SK-N-SH (cell line): ENCODE results near the gene IFNA5. TPM values are rescaled to one million over a fixed set of nuclear protein-coding genes. Genes with fewer than 3 reads are reported as not detected.

Experiments used
- CTCF ChIA-PET: fragments of 300-600, 350-600 bp; formaldehyde crosslinking; extraction: SDS; loops from one replicate; lab custom pipeline; 2021; lab: Yijun Ruan, JAX
- POLR2A ChIA-PET: fragments of 350-600 bp; sonication (Branson Sonifier 250); formaldehyde crosslinking; extraction: SDS; loops from one replicate; lab custom pipeline; 2020; ENCODE audit warnings: antibody characterized with exemption, inconsistent platforms; lab: Yijun Ruan, JAX
- DNase-seq: peaks from one replicate; pipeline ENCODE4 v3.0.0; 2012
- H2AFZ ChIP-seq: fragments of 200-600 bp; sonication (generic); 2 replicates; pipeline ENCODE4 v1.8.1; 2016; ENCODE audit warnings: antibody characterized with exemption, mild to moderate bottlenecking, low read depth
- H3F3A ChIP-seq: fragments of 200-600 bp; sonication (generic); replicated peaks from 2 replicates; pipeline ENCODE3; 2016; ENCODE audit warnings: antibody characterized with exemption, mild to moderate bottlenecking; ENCODE audit not compliant: insufficient read depth
- H3K27ac ChIP-seq, 2 experiments: fragments of 200-500 bp in 1 of 2; fragments of 200-600 bp in 1 of 2; sonication (Bioruptor generic) in 1 of 2; sonication (generic), shearing (Covaris generic) in 1 of 2; 2 replicates each; pipeline versions ENCODE4 v1.5.1 to v1.6.1; 2014 to 2016; ENCODE audit warnings: low read depth in 2 of 2, inconsistent platforms in 1 of 2, low read length in 1 of 2, mild to moderate bottlenecking in 1 of 2, mixed read lengths in 1 of 2
- H3K27me3 ChIP-seq: fragments of 200-600 bp; sonication (generic), shearing (Covaris generic); 2 replicates; pipeline ENCODE4 v1.6.1; 2016; ENCODE audit warnings: mixed run types; ENCODE audit not compliant: insufficient read depth
- H3K36me3 ChIP-seq, 2 experiments: fragments of 200-500 bp in 1 of 2; fragments of 200-600 bp in 1 of 2; sonication (Bioruptor generic) in 1 of 2; sonication (generic) in 1 of 2; replicated peaks in 1 of 2; 2 replicates each; pipeline versions ENCODE3 to v1.5.1; 2014 to 2016; ENCODE audit warnings: low read length in 1 of 2, mild to moderate bottlenecking in 1 of 2; ENCODE audit not compliant: insufficient read depth in 2 of 2, control insufficient read depth in 1 of 2
- H3K4me1 ChIP-seq, 2 experiments: fragments of 200-500 bp in 1 of 2; fragments of 200-600 bp in 1 of 2; sonication (Bioruptor generic) in 1 of 2; sonication (generic), shearing (Covaris generic) in 1 of 2; 2 replicates each; pipeline versions ENCODE4 v1.5.1 to v1.6.1; 2014 to 2016; ENCODE audit warnings: low read depth in 1 of 2, low read length in 1 of 2, mixed run types in 1 of 2; ENCODE audit not compliant: insufficient read depth in 2 of 2, control insufficient read depth in 1 of 2
- H3K4me2 ChIP-seq: fragments of 200-600 bp; sonication (generic), shearing (Covaris generic); 2 replicates; pipeline ENCODE4 v1.6.1; 2017; ENCODE audit warnings: mixed run types
- H3K4me3 ChIP-seq, 2 experiments: fragments of 200-500 bp in 1 of 2; fragments of 200-600 bp in 1 of 2; sonication (Bioruptor generic) in 1 of 2; sonication (generic), shearing (Covaris generic) in 1 of 2; 2 replicates each; pipeline versions ENCODE4 v1.5.1 to v1.8.1; 2014 to 2016; ENCODE audit warnings: low read depth in 2 of 2, inconsistent platforms in 1 of 2, low read length in 1 of 2, mild to moderate bottlenecking in 1 of 2, mixed read lengths in 1 of 2, moderate library complexity in 1 of 2
- H3K79me2 ChIP-seq: fragments of 200-600 bp; sonication (generic); 2 replicates; pipeline ENCODE4 v1.8.1; 2017; ENCODE audit warnings: mild to moderate bottlenecking; ENCODE audit not compliant: insufficient read depth
- H3K9ac ChIP-seq: fragments of 200-600 bp; sonication (generic); 2 replicates; pipeline ENCODE4 v1.6.1; 2017; ENCODE audit warnings: mixed run types
- H3K9me2 ChIP-seq: fragments of 200-600 bp; sonication (generic); 2 replicates; pipeline ENCODE4 v1.6.1; 2017; ENCODE audit warnings: mixed run types
- H3K9me3 ChIP-seq: fragments of 200-600 bp; sonication (generic); 2 replicates; pipeline ENCODE4 v1.6.1; 2017; ENCODE audit warnings: mixed run types, mild to moderate bottlenecking, moderate library complexity
- H4K20me1 ChIP-seq: fragments of 200-600 bp; sonication (generic); 2 replicates; pipeline ENCODE4 v1.6.1; 2017; ENCODE audit warnings: mild to moderate bottlenecking, mixed run types; ENCODE audit not compliant: insufficient read depth
- ELF1 ChIP-seq: IDR thresholded peaks from 2 replicates; pipeline ENCODE4 v1.4.0; 2012
- EP300 ChIP-seq, 2 experiments: IDR thresholded peaks; 2 replicates each; pipeline versions ENCODE4 v1.4.0 to v1.6.1; 2012; ENCODE audit warnings: borderline replicate concordance in 1 of 2, low read depth in 1 of 2, low read length in 1 of 2
- FOSL2 ChIP-seq: IDR thresholded peaks from 2 replicates; pipeline ENCODE4 v1.4.0; 2012; ENCODE audit warnings: low read depth, mild to moderate bottlenecking, moderate library complexity, borderline replicate concordance
- FOXJ3 ChIP-seq: sonication (generic); formaldehyde crosslinking; IDR thresholded peaks from 2 replicates; pipeline ENCODE4 v1.5.1; 2020; ENCODE audit warnings: mild to moderate bottlenecking, missing genetic modification reagents
- FOXM1 ChIP-seq: IDR thresholded peaks from 2 replicates; pipeline ENCODE4 v1.4.0; 2012; ENCODE audit warnings: low read depth, mild to moderate bottlenecking
- GATA2 ChIP-seq: sonication (generic); formaldehyde crosslinking; IDR thresholded peaks from 2 replicates; pipeline ENCODE4 v1.5.0; 2020; ENCODE audit warnings: mild to moderate bottlenecking, missing genetic modification reagents
- NFIC ChIP-seq: IDR thresholded peaks from 2 replicates; pipeline ENCODE4 v1.4.0; 2012; ENCODE audit warnings: borderline replicate concordance
- NRF1 ChIP-seq: IDR thresholded peaks from 2 replicates; pipeline ENCODE4 v1.6.1; 2012; ENCODE audit warnings: low read depth, mild to moderate bottlenecking, low read length
- RAD21 ChIP-seq: IDR thresholded peaks from 2 replicates; pipeline ENCODE4 v1.6.1; 2012; ENCODE audit warnings: mild to moderate bottlenecking, low read length
- RXRA ChIP-seq: IDR thresholded peaks from 2 replicates; pipeline ENCODE4 v1.4.0; 2012; ENCODE audit warnings: low read depth, mild to moderate bottlenecking, borderline replicate concordance
- SIN3A ChIP-seq: IDR thresholded peaks from 2 replicates; pipeline ENCODE4 v1.6.1; 2012; ENCODE audit warnings: low read depth, mild to moderate bottlenecking, low read length, moderate library complexity, borderline replicate concordance
- TAF1 ChIP-seq: IDR thresholded peaks from 2 replicates; pipeline ENCODE4 v1.6.1; 2012; ENCODE audit warnings: low read depth, mild to moderate bottlenecking, low read length, moderate library complexity, borderline replicate concordance
- TCF12 ChIP-seq: IDR thresholded peaks from 2 replicates; pipeline ENCODE4 v1.4.0; 2012
- WGBS: methylation state at CpG from one replicate; pipeline ENCODE4 v1.1.6; 2017; ENCODE audit warnings: low lambda C conversion rate; 5-methylcytosine and 5-hydroxymethylcytosine counted together
- polyA plus RNA-seq, 3 experiments: library from polyadenylated mRNA; depleted of rRNA; stranded (reverse); fragments of >200 nt; gene quantifications; 2 replicates each; pipeline ENCODE4 v1.2.3, GENCODE V29; 2012
- TF ChIP-seq, protein P1 (sequence below): fragments of 150-350 bp; IDR thresholded peaks from 2 replicates; pipeline ENCODE4 v1.6.1; 2016; ENCODE audit warnings: mild to moderate bottlenecking, low read depth, low read length
- TF ChIP-seq, protein P2 (sequence below): IDR thresholded peaks from 2 replicates; pipeline ENCODE4 v1.6.1; 2012; ENCODE audit warnings: mild to moderate bottlenecking, low read depth, low read length, moderate library complexity
- TF ChIP-seq, protein P3 (sequence below): IDR thresholded peaks from 2 replicates; pipeline ENCODE4 v1.4.0; 2012; ENCODE audit warnings: low read depth, borderline replicate concordance
- TF ChIP-seq, protein P4 (sequence below): fragments of 200-600 bp; sonication (generic); IDR thresholded peaks from 2 replicates; pipeline ENCODE4 v1.6.1; 2017; ENCODE audit warnings: antibody characterized with exemption, mild to moderate bottlenecking, moderate library complexity
- TF ChIP-seq, protein P5 (sequence below): fragments of 150-350 bp; IDR thresholded peaks from 2 replicates; pipeline ENCODE4 v1.6.1; 2017; ENCODE audit warnings: antibody characterized with exemption, low read length, low read depth, borderline replicate concordance

Gene IFNA5
- polyA plus RNA-seq, 1 of the 3 experiments (the other 2 are of a cell fraction) = not detected

DNA sequence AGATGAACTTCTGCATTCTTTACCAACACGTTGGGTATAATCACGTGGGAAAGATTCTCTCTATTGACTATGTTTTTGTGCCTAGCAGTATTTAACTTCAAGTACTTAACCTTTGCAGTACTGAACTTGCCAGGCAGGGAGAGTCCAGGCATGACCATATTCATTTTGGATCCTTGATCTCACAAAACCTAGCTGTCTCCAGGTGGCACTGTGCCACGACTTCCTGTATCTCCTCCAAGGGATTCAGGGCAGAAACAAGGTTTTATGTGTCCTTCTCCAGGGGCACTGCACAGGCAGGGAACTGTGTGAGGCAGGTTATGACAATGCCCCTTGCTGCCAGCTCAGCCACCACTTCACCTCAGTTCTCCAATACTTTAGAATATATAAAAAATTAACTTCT is 11.7 kb upstream of the IFNA5 start:
- DNase-seq = no peak
- CTCF ChIA-PET = interaction anchor here (3.4 to 13.7 kb wide), 2 partner anchors 10 to 77 kb away, joined by 9 to 239 read pairs; no protein-coding TSS in a partner anchor

More for the DNA sequence above, 11.7 kb upstream of the IFNA5 start:
- H3K4me3 ChIP-seq = no peak overlapping the region
- H3K9me3 ChIP-seq = no peaks in the 10 kb centered on the region
- no peaks in the 10 kb centered on the region for H3K79me2 ChIP-seq
- no peak overlapping the region for H3K4me2 ChIP-seq
- no peaks in the 10 kb centered on the region; the same call in 1 of the 2 replicates for H3K27me3 ChIP-seq
- TF ChIP-seq, protein P1, sequence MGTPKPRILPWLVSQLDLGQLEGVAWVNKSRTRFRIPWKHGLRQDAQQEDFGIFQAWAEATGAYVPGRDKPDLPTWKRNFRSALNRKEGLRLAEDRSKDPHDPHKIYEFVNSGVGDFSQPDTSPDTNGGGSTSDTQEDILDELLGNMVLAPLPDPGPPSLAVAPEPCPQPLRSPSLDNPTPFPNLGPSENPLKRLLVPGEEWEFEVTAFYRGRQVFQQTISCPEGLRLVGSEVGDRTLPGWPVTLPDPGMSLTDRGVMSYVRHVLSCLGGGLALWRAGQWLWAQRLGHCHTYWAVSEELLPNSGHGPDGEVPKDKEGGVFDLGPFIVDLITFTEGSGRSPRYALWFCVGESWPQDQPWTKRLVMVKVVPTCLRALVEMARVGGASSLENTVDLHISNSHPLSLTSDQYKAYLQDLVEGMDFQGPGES = no peak
- TF ChIP-seq ELF1 = no peak
- TF ChIP-seq FOXJ3 (CRISPR knock-in tag) = no peak
- TF ChIP-seq GATA2 (CRISPR knock-in tag) = no peak
- TF ChIP-seq RXRA = no peak
- TF ChIP-seq, protein P2, sequence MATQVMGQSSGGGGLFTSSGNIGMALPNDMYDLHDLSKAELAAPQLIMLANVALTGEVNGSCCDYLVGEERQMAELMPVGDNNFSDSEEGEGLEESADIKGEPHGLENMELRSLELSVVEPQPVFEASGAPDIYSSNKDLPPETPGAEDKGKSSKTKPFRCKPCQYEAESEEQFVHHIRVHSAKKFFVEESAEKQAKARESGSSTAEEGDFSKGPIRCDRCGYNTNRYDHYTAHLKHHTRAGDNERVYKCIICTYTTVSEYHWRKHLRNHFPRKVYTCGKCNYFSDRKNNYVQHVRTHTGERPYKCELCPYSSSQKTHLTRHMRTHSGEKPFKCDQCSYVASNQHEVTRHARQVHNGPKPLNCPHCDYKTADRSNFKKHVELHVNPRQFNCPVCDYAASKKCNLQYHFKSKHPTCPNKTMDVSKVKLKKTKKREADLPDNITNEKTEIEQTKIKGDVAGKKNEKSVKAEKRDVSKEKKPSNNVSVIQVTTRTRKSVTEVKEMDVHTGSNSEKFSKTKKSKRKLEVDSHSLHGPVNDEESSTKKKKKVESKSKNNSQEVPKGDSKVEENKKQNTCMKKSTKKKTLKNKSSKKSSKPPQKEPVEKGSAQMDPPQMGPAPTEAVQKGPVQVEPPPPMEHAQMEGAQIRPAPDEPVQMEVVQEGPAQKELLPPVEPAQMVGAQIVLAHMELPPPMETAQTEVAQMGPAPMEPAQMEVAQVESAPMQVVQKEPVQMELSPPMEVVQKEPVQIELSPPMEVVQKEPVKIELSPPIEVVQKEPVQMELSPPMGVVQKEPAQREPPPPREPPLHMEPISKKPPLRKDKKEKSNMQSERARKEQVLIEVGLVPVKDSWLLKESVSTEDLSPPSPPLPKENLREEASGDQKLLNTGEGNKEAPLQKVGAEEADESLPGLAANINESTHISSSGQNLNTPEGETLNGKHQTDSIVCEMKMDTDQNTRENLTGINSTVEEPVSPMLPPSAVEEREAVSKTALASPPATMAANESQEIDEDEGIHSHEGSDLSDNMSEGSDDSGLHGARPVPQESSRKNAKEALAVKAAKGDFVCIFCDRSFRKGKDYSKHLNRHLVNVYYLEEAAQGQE = no peak
- no peak for TF ChIP-seq SIN3A
- TF ChIP-seq, protein P3, sequence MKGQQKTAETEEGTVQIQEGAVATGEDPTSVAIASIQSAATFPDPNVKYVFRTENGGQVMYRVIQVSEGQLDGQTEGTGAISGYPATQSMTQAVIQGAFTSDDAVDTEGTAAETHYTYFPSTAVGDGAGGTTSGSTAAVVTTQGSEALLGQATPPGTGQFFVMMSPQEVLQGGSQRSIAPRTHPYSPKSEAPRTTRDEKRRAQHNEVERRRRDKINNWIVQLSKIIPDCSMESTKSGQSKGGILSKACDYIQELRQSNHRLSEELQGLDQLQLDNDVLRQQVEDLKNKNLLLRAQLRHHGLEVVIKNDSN = no peak
- no peak for TF ChIP-seq EP300 (IDR thresholded peaks at IDR 0.05; ENCODE audit: borderline replicate concordance in 1 of 2, low read depth in 1 of 2, low read length in 1 of 2)
- no peak for TF ChIP-seq TCF12
- no peak for TF ChIP-seq TAF1
- no peak for TF ChIP-seq NFIC
- no peak for TF ChIP-seq RAD21
- no peak for TF ChIP-seq FOSL2
- TF ChIP-seq, protein P4, sequence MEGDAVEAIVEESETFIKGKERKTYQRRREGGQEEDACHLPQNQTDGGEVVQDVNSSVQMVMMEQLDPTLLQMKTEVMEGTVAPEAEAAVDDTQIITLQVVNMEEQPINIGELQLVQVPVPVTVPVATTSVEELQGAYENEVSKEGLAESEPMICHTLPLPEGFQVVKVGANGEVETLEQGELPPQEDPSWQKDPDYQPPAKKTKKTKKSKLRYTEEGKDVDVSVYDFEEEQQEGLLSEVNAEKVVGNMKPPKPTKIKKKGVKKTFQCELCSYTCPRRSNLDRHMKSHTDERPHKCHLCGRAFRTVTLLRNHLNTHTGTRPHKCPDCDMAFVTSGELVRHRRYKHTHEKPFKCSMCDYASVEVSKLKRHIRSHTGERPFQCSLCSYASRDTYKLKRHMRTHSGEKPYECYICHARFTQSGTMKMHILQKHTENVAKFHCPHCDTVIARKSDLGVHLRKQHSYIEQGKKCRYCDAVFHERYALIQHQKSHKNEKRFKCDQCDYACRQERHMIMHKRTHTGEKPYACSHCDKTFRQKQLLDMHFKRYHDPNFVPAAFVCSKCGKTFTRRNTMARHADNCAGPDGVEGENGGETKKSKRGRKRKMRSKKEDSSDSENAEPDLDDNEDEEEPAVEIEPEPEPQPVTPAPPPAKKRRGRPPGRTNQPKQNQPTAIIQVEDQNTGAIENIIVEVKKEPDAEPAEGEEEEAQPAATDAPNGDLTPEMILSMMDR = no peak
- TF ChIP-seq NRF1 = no peak
- TF ChIP-seq, protein P5, sequence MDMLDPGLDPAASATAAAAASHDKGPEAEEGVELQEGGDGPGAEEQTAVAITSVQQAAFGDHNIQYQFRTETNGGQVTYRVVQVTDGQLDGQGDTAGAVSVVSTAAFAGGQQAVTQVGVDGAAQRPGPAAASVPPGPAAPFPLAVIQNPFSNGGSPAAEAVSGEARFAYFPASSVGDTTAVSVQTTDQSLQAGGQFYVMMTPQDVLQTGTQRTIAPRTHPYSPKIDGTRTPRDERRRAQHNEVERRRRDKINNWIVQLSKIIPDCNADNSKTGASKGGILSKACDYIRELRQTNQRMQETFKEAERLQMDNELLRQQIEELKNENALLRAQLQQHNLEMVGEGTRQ = no peak
- no peak for TF ChIP-seq FOXM1
- TF ChIP-seq, all 33 proteins: peak for 0
- H3K36me3 ChIP-seq = peaks cover 3 to 8% of the 10 kb centered on the region in 2 experiments
- H3K27ac ChIP-seq = no peak overlapping the region
- no peaks in the 10 kb centered on the region for H4K20me1 ChIP-seq
- H3K9me2 ChIP-seq = no peaks in the 10 kb centered on the region
- no peaks in the 10 kb centered on the region for H3K4me1 ChIP-seq
- no peak overlapping the region for H3K9ac ChIP-seq
- H2AFZ ChIP-seq = no peak overlapping the region
- no peaks in the 10 kb centered on the region for H3F3A ChIP-seq
- 0% methylated on average over 3 of the region's 3 CpGs for WGBS
- POLR2A ChIA-PET = no interaction called here
